Epithelial cell of esophagus (primary cell): ENCODE measurements around the gene NCMAP.
A peak's percentile ranks its signal among the peaks of the same experiment; 100 is the strongest.
"Not testable (repeated sequence)": the region's sequence is repeated elsewhere in the genome, so short reads cannot be mapped to it uniquely, and the experiment has no call there.

ENCODE experiments used
- DNase-seq: peaks from one replicate; pipeline ENCODE4 v3.0.0; 2010; ENCODE audit warnings: low read depth
- H3K4me3 ChIP-seq: 2 replicates; pipeline ENCODE4 v1.5.1; 2011; ENCODE audit warnings: mild to moderate bottlenecking, low read length, control low read depth
- CTCF ChIP-seq: IDR thresholded peaks from 2 replicates; pipeline ENCODE4 v1.5.1; 2011; ENCODE audit warnings: low read depth, mild to moderate bottlenecking, low read length, control low read depth, inconsistent platforms; ENCODE audit not compliant: insufficient read depth; ENCODE audit errors: missing control alignments

The NCMAP gene

GRCh38 chr1:24555591-24556413 is at the start of gene NCMAP:
NCMAP (plus strand) TSS chr1:24556087; CDS start chr1:24595431, 39,344 bp downstream.
- TF ChIP-seq CTCF, result peak; percentile 2
- peak; percentile 15 for DNase-seq

GRCh38 chr1:24506691-24507381 is 49.1 kb upstream of the NCMAP start:
- H3K4me3 ChIP-seq, result no peak overlapping the region
- DNase-seq, result no peak
- TF ChIP-seq CTCF, result no peak

More at GRCh38 chr1:24555591-24556413, at the start of gene NCMAP:
- H3K4me3 ChIP-seq, result peak within 1 kb of the TSS; percentile 27

GRCh38 chr1:24507405-24507804 is 48.5 kb upstream of the NCMAP start:
- TF ChIP-seq CTCF, result no peak
- no peak for DNase-seq
- no peak overlapping the region for H3K4me3 ChIP-seq

GRCh38 chr1:24508911-24509310 is 47.0 kb upstream of the NCMAP start:
- TF ChIP-seq CTCF, result no peak
- DNase-seq, result no peak
- no peak overlapping the region for H3K4me3 ChIP-seq

- TF ChIP-seq CTCF, result no peak
- DNase-seq, result no peak
- H3K4me3 ChIP-seq, result no peak overlapping the region
These were observed 42.2 kb upstream of the NCMAP start for GRCh38 chr1:24513706-24514105.

- no peak for TF ChIP-seq CTCF
- no peak overlapping the region for H3K4me3 ChIP-seq
- peak; percentile 27 for DNase-seq
These were observed 40.9 kb upstream of the NCMAP start for GRCh38 chr1:24514946-24515345.

GRCh38 chr1:24515671-24516209 is 40.1 kb upstream of the NCMAP start:
- H3K4me3 ChIP-seq, result not testable (repeated sequence)
- peak; percentile 93 for DNase-seq
